HFF-Myc (cell line): ENCODE measurements around the gene CD300C.

Experiments used
- DNase-seq: peaks from one replicate; pipeline ENCODE4 v3.0.0-alpha.2; 2011; ENCODE audit warnings: low read depth; ENCODE audit errors: extremely low read depth
- H3K4me3 ChIP-seq: replicated peaks from 2 replicates; pipeline ENCODE4 v1.5.1; 2011; ENCODE audit warnings: low read depth, mild to moderate bottlenecking, control low read depth, low read length
- CTCF ChIP-seq: IDR thresholded peaks from 2 replicates; pipeline ENCODE4 v1.5.1; 2012; ENCODE audit warnings: mild to moderate bottlenecking, low read depth, low read length, control low read depth; ENCODE audit errors: missing control alignments

The CD300C gene

DNA sequence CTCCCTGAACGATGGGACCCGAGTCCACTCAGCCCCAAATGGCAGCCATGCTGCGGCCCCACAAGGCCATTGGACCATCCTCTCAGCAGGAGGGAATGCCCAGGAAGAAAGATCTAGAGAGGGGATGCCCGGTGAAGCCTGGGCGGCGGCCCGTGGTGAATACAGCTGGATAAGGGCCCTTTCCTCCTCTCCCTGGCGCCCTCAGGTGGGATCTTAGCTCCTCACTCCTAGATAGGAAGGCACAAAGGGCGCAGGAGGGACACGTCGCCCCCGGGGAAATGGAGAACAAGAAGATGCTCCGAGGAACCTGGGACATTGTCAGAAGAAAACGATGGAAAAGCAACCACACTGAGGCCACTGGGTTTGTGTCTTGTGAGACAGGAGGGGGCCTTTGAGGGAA is 2.5 kb downstream of the CD300C start:
- no peak for TF ChIP-seq CTCF
- DNase-seq = no peak
- no peak overlapping the region for H3K4me3 ChIP-seq

DNA sequence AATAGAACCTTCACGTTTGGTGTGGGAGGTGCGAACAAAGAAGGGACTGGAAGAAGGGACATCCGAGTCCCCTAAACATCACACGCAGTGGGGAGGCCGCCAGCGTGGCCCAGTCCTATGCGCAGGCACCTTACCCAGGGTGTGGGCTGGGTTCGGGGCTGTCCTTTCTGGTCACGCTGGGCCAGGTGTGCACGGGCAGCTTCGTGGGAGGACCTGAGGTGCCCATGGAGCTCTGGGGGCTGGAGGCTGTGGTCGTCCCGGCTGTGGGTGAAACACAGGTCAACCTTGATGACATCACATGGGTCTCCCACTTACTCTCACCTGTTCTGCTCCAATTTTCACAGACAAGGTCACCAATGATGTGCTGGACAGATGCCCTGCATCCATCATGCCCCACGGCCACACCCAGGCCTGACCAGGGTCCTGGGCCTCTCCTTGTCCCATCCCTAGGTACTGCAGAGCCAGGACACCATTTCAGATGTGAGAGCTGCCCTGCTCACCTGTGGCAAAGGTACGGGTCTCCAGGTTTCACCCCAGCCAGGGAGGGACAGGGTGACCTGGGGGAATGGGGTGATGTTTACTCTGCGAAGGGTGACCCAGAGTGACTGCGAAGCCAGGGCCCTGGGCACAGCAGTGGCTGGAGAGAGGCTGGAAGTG is 3.1 kb downstream of the CD300C start:
- H3K4me3 ChIP-seq = no peak overlapping the region
- no peak for TF ChIP-seq CTCF
- no peak for DNase-seq

DNA sequence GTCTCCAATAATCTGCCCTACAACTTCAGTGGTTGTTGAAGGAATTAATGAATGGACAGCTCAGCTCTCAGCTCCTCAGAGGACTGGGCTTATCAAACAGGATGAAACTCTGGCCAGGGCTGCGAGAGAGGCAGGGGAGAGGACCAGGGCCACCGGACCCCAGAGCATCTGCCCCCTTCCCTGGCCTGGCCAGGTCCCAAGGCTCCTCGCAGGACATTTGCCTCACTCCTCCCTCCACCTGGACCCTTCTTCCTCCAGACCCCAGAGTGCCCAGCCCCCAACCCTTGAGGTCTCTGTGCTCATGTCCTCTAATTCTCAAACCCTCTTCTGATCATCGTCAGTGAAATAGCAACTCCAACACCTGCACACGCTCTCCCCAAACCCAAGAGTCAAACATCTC is 3.7 kb downstream of the CD300C start:
- no peak for DNase-seq
- TF ChIP-seq CTCF = no peak
- no peak overlapping the region for H3K4me3 ChIP-seq

- TF ChIP-seq CTCF = no peak
- no peak for DNase-seq
- H3K4me3 ChIP-seq = no peak overlapping the region
These were observed 4.5 kb downstream of the CD300C start for GRCh38 chr17:74541176-74542111.

GRCh38 chr17:74539281-74539820 is 6.6 kb downstream of the CD300C start:
- no peak for TF ChIP-seq CTCF
- DNase-seq = no peak
- H3K4me3 ChIP-seq = no peak overlapping the region

DNA sequence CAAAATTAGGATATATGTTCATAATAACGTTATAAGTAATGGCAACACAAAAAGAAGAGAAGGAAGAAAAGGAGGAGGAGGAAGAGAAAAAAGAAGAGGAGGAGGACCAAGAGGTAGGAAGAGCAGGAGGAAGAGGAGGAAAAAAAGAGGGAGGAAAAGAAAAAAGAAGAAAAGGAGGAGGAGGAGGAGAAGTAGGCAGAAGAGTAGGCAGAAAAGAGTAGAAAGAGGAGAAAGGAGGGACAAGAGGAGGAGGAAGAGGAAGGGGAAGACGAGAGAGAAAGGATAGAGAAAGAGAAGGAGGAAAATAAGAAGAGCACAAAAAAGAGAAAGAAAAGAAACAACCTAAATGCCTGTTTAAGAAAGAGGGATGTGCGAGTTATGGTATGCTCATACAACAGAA is 9.0 kb downstream of the CD300C start:
- no peak overlapping the region for H3K4me3 ChIP-seq
- TF ChIP-seq CTCF = no peak
- no peak for DNase-seq
